Neural cell (in vitro differentiated cells): ENCODE data around the gene PLCB1. TPM values are rescaled to one million over a fixed set of nuclear protein-coding genes. Genes with fewer than 3 reads are reported as not detected.

ENCODE experiments used
- H2AFZ ChIP-seq: fragments of 200-600, 300-800 bp; sonication (generic), shearing (Covaris generic); 2 replicates; pipeline ENCODE4 v1.6.0; 2014; ENCODE audit warnings: low read depth, mild to moderate bottlenecking, antibody characterized with exemption, low read length, moderate library complexity
- H3F3A ChIP-seq: fragments of 200-600 bp; shearing (Covaris generic); 2 replicates; pipeline ENCODE4 v1.6.1; 2016; ENCODE audit warnings: mild to moderate bottlenecking, moderate library complexity, mixed read lengths, antibody characterized with exemption, low read length; ENCODE audit not compliant: insufficient read depth, poor library complexity, severe bottlenecking
- H3K27ac ChIP-seq: fragments of 200-600, 300-800 bp; sonication (generic), shearing (Covaris generic); 2 replicates; pipeline ENCODE4 v1.5.1; 2014; ENCODE audit warnings: mild to moderate bottlenecking, low read length, moderate library complexity
- H3K27me3 ChIP-seq: fragments of 300-800, 200-600 bp; sonication (generic), shearing (Covaris generic); 2 replicates; pipeline ENCODE4 v1.6.0; 2014; ENCODE audit warnings: mild to moderate bottlenecking, low read depth, low read length, moderate library complexity; ENCODE audit not compliant: insufficient read depth
- H3K36me3 ChIP-seq: fragments of 300-800, 200-600 bp; sonication (generic), shearing (Covaris generic); 2 replicates; pipeline ENCODE4 v1.5.1; 2014; ENCODE audit warnings: mild to moderate bottlenecking, antibody characterized with exemption, low read length, moderate library complexity; ENCODE audit not compliant: insufficient read depth
- H3K4me2 ChIP-seq: fragments of 300-800, 200-600 bp; sonication (generic), shearing (Covaris generic); 2 replicates; pipeline ENCODE4 v1.6.0; 2014; ENCODE audit warnings: mild to moderate bottlenecking, low read length
- H3K4me3 ChIP-seq: fragments of 300-800, 200-600 bp; sonication (generic), shearing (Covaris generic); 2 replicates; pipeline ENCODE4 v1.5.1; 2014; ENCODE audit warnings: mild to moderate bottlenecking, low read length, moderate library complexity
- H3K79me2 ChIP-seq: fragments of 200-600 bp; shearing (Covaris generic); replicated peaks from 2 replicates; pipeline ENCODE4 v1.6.0; 2014; ENCODE audit warnings: mild to moderate bottlenecking, low read length, moderate library complexity; ENCODE audit not compliant: insufficient read depth
- H3K9ac ChIP-seq: fragments of 300-800, 200-600 bp; sonication (generic), shearing (Covaris generic); 2 replicates; pipeline ENCODE4 v1.6.1; 2016; ENCODE audit warnings: mild to moderate bottlenecking, low read length, mixed read lengths
- H3K9me2 ChIP-seq: fragments of 200-600 bp; shearing (Covaris generic); 2 replicates; pipeline ENCODE4 v1.6.1; 2016; ENCODE audit warnings: mild to moderate bottlenecking, low read length, mixed read lengths; ENCODE audit not compliant: insufficient read depth
- H3K9me3 ChIP-seq: fragments of 200-600, 300-800 bp; sonication (generic), shearing (Covaris generic); 2 replicates; pipeline ENCODE4 v1.6.1; 2016; ENCODE audit warnings: mild to moderate bottlenecking, mixed run types, low read length, moderate library complexity, mixed read lengths
- H4K20me1 ChIP-seq: fragments of 200-600 bp; shearing (Covaris generic); 2 replicates; pipeline ENCODE4 v1.6.1; 2016; ENCODE audit warnings: mild to moderate bottlenecking, mixed run types; ENCODE audit not compliant: insufficient read depth
- EP300 ChIP-seq: fragments of 450-650 bp; conservative IDR thresholded peaks from 2 replicates; pipeline ENCODE4 v1.6.1; 2014; ENCODE audit warnings: antibody characterized with exemption, mild to moderate bottlenecking, moderate library complexity; ENCODE audit not compliant: poor library complexity, severe bottlenecking
- EZH2 ChIP-seq: fragments of 200-600, 300-800 bp; shearing (Covaris generic), sonication (generic); IDR thresholded peaks from 2 replicates; pipeline ENCODE4 v1.6.1; 2014; ENCODE audit warnings: antibody characterized with exemption, low read length, borderline replicate concordance, mild to moderate bottlenecking; ENCODE audit not compliant: insufficient read depth, poor library complexity, severe bottlenecking
- MXI1 ChIP-seq: fragments of 450-650 bp; conservative IDR thresholded peaks from 2 replicates; pipeline ENCODE4 v1.6.1; 2014; ENCODE audit warnings: antibody characterized with exemption, mild to moderate bottlenecking; ENCODE audit not compliant: poor library complexity, severe bottlenecking
- POLR2AphosphoS5 ChIP-seq: IDR thresholded peaks from 2 replicates; pipeline ENCODE4 v1.6.1; 2012
- RAD21 ChIP-seq: fragments of 450-650 bp; conservative IDR thresholded peaks from 2 replicates; pipeline ENCODE4 v1.6.1; 2014; ENCODE audit warnings: antibody characterized with exemption, mild to moderate bottlenecking, moderate library complexity
- SMC3 ChIP-seq: fragments of 450-650 bp; conservative IDR thresholded peaks from 2 replicates; pipeline ENCODE4 v1.6.1; 2014; ENCODE audit warnings: antibody characterized with exemption, mild to moderate bottlenecking, moderate library complexity; ENCODE audit not compliant: poor library complexity
- TAF1 ChIP-seq: IDR thresholded peaks from 2 replicates; pipeline ENCODE4 v1.6.1; 2012; ENCODE audit warnings: low read depth
- polyA plus RNA-seq: library from polyadenylated mRNA; depleted of rRNA; stranded (reverse); fragments of >200 nt; gene quantifications from 2 replicates; pipeline ENCODE4 v1.2.3, GENCODE V29; 2014
- TF ChIP-seq, protein P1 (sequence below): IDR thresholded peaks from 2 replicates; pipeline ENCODE4 v1.6.1; 2012; ENCODE audit warnings: borderline replicate concordance
- TF ChIP-seq, protein P2 (sequence below): fragments of 450-650 bp; IDR thresholded peaks from 2 replicates; pipeline ENCODE4 v1.5.1; 2014; ENCODE audit warnings: antibody characterized with exemption, mild to moderate bottlenecking, moderate library complexity; ENCODE audit not compliant: poor library complexity, severe bottlenecking

The PLCB1 gene
- polyA plus RNA-seq, 1 donor from 2014 or later, result 11.4 TPM

DNA sequence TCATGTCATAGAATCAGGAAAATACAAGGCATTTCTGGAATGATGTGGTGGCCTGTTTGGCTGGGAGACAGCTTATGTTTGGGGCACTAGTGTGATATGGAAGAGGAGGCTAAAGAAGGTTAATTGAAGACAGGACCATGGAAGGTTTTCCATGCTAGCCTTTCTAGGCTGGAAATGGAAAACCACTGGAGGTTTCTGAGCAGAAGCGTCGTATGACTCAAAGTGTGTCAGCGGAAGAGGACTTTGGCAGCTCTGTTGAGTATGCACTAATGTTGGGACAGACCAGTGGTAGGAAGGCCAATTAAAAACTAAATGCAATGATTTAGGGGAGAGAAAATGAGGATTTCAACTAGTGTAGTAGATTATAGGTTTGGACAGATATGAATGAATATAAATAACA is 413.1 kb downstream of the PLCB1 start:
- Histone ChIP-seq H3K79me2 (no peaks in the 10 kb centered on the region), H3K9ac (no peak overlapping the region), H2AFZ (no peak overlapping the region), H3K36me3 (no peaks in the 10 kb centered on the region), H3F3A (no peaks in the 10 kb centered on the region), H3K4me2 (no peak overlapping the region), H3K27me3 (no peaks in the 10 kb centered on the region), H3K9me3 (no peaks in the 10 kb centered on the region), H3K27ac (no peak overlapping the region), H4K20me1 (no peaks in the 10 kb centered on the region), H3K9me2 (no peaks in the 10 kb centered on the region), H3K4me3 (no peak overlapping the region)
- TF ChIP-seq, protein P1, sequence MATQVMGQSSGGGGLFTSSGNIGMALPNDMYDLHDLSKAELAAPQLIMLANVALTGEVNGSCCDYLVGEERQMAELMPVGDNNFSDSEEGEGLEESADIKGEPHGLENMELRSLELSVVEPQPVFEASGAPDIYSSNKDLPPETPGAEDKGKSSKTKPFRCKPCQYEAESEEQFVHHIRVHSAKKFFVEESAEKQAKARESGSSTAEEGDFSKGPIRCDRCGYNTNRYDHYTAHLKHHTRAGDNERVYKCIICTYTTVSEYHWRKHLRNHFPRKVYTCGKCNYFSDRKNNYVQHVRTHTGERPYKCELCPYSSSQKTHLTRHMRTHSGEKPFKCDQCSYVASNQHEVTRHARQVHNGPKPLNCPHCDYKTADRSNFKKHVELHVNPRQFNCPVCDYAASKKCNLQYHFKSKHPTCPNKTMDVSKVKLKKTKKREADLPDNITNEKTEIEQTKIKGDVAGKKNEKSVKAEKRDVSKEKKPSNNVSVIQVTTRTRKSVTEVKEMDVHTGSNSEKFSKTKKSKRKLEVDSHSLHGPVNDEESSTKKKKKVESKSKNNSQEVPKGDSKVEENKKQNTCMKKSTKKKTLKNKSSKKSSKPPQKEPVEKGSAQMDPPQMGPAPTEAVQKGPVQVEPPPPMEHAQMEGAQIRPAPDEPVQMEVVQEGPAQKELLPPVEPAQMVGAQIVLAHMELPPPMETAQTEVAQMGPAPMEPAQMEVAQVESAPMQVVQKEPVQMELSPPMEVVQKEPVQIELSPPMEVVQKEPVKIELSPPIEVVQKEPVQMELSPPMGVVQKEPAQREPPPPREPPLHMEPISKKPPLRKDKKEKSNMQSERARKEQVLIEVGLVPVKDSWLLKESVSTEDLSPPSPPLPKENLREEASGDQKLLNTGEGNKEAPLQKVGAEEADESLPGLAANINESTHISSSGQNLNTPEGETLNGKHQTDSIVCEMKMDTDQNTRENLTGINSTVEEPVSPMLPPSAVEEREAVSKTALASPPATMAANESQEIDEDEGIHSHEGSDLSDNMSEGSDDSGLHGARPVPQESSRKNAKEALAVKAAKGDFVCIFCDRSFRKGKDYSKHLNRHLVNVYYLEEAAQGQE, result no peak
- TF ChIP-seq TAF1 (no peak), EZH2 (no peak), POLR2AphosphoS5 (no peak), SMC3 (no peak), MXI1 (no peak), RAD21 (no peak), EP300 (no peak)
- TF ChIP-seq, protein P2, sequence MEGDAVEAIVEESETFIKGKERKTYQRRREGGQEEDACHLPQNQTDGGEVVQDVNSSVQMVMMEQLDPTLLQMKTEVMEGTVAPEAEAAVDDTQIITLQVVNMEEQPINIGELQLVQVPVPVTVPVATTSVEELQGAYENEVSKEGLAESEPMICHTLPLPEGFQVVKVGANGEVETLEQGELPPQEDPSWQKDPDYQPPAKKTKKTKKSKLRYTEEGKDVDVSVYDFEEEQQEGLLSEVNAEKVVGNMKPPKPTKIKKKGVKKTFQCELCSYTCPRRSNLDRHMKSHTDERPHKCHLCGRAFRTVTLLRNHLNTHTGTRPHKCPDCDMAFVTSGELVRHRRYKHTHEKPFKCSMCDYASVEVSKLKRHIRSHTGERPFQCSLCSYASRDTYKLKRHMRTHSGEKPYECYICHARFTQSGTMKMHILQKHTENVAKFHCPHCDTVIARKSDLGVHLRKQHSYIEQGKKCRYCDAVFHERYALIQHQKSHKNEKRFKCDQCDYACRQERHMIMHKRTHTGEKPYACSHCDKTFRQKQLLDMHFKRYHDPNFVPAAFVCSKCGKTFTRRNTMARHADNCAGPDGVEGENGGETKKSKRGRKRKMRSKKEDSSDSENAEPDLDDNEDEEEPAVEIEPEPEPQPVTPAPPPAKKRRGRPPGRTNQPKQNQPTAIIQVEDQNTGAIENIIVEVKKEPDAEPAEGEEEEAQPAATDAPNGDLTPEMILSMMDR, result no peak

DNA sequence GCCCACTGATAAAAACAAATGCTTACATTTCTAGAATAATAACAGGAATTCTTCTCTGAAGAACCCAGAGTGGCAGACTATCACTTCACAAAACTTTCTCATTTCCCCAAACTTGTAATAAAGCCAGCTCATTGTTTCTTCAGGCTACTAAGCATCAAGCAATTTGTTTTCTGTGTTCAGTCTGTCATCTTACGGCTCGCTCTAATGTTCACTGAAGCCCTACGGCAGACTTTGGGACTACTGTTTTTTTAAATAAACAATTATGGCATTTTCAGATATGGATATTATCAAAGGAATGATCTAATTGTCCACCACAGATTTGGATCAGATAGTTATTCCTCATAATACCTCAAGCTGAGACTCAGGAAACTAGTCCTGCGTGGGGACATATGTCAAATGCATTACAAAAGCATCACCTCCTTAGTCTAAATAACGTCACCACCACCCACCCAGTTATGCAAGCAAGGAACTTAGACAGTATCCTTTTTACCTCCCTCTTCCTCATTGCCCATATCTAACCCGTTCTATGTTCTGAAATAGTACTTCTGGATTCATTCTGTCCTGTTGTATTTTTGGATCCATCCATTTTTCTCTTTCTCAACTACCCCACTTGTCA is 415.1 kb downstream of the PLCB1 start:
- Histone ChIP-seq H3K79me2 (no peaks in the 10 kb centered on the region), H3K9me2 (no peaks in the 10 kb centered on the region), H3K4me3 (no peak overlapping the region), H3F3A (no peaks in the 10 kb centered on the region), H3K27ac (no peak overlapping the region), H3K36me3 (no peaks in the 10 kb centered on the region), H4K20me1 (no peaks in the 10 kb centered on the region), H3K9ac (no peak overlapping the region), H3K4me2 (no peak overlapping the region), H3K9me3 (no peaks in the 10 kb centered on the region), H2AFZ (no peak overlapping the region), H3K27me3 (no peaks in the 10 kb centered on the region)
- TF ChIP-seq EZH2 (no peak), MXI1 (no peak), RAD21 (no peak), TAF1 (no peak)
